GM19395 (cell line): Measurements from ENCODE around the gene CTIF.

Source experiments
- ATAC-seq: cut with Tn5 transposase; IDR thresholded peaks from one replicate; pipeline ENCODE4 v1.9.1; 2021; ENCODE audit warnings: mild to moderate bottlenecking, moderate library complexity; ENCODE audit not compliant: unreplicated experiment

Gene CTIF

GRCh38 chr18:48573632-48574283, 34.9 kb downstream of the CTIF start:
- ATAC-seq: no peak

DNA sequence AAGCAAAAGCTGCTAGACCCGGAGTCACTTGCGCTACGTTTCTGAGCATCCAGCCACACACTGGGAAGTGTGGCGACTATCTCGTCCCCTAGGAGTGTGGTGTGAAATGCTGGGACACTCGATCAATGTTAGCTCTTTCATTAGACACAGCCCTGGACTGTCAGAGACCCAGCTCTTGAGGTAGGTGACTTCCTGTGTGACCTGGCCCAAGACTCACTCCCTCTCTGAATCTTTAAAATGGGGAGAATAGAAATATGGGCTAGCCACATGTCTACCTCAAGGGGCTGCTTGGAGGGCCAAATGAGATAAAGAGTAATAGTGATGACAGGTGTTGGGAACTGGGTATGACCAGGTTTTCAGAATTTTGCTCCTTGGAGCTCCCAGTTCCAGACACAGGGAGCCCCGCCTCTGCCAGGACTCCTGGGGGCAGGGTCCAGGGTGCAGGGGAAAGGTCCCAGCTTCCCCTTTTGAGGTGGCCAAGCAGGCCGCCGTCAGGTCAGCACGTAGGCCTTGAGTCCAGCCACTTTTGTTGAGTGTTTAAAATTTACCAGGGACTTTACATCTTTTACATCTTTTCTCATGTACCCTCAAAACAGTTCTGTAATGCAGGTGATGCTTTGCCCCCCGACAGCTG, 36.0 kb downstream of the CTIF start:
- ATAC-seq: no peak

DNA sequence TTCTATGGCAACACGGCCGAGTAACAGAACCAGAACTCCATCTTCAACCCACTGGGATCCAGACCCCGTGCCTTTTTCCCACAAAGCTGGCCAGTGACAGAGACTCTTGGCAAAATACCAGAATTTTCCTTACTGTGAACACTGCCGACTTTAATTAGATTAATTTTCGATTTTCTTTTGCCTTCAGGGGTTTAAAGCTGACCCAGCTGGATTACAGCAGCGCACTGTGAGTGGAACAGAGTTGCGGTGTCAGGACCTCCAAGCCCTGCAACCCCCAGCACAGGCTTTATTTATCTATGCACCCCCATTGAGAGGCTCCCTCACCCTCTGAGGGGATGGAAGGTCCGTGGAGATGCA, 36.4 kb downstream of the CTIF start:
- no peak for ATAC-seq

- ATAC-seq: no peak
Measured at GRCh38 chr18:48575658-48576456, 37.0 kb downstream of the CTIF start.

GRCh38 chr18:48576457-48576771, 37.6 kb downstream of the CTIF start:
- ATAC-seq: no peak

DNA sequence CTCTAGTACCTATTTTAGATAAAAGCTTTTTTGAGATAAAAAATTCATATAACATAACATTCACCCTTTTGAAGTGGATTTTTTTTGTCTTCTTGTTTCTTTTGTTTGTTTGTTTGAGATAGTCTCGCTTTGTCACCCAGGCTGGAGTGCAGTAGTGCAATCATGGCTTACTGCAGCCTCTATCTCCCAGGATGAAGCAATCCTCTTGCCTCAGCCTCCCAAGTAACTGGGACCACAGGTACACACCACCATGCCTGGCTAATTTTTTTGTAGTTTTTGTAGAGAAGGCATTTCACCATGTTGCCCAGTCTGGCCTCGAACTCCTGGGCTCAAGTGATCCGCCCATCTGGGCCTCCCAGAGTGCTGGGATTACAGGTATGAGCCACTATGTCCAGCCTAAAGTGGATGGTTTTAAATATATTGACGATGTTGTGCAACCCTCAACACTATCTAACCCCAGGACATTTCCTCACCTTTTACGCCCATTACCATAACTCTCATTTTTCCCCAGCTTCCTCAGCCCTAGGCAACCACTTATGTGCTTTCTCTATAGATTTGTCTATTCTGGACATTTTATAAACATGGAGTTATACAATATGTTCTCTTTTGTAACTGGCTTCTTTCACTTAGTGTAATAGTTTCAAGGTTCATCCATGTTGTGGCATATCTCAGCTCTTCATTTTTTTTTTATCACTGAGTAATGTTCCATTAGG, 38.8 kb downstream of the CTIF start:
- ATAC-seq: no peak

GRCh38 chr18:48578289-48578688, 39.5 kb downstream of the CTIF start:
- ATAC-seq: no peak

DNA sequence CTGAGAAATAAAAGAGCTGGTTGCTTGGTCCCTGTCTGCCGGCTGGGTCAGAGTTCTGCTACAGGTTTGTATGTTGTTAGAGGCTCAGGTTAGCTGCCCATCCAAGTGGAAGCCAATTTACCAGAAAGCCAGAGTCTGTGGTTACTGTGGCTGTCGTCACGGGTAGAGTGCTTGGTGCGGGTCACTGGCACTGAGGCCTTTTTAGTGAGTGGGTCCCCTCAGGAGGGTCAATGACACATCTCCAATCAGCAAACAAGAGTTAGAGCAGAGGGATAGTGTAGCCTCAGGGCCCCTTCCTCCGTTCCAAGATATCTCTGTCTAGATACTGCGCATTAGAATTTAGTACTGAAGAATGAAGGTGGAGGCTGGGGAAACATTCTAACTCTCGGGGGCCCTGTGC, 41.2 kb downstream of the CTIF start:
- no peak for ATAC-seq

DNA sequence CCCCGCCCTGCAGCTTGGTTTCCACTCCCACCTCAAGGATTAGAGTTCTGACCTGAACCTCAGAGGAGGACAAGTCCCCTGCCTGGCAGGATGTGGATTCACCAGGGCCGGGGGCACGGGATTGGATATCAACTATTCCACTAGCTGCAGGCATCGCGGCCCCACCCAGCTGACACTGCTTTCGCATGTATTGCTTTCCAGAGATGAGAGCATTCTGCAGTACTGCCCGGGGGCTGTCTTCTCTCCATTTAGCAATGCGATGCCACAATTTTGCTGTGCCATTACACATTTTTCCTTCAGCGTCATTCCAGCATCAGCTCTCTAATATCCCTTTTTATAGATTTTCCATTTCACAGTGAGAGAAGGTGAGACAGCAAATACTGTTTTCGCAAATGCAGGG, 42.0 kb downstream of the CTIF start:
- no peak for ATAC-seq

DNA sequence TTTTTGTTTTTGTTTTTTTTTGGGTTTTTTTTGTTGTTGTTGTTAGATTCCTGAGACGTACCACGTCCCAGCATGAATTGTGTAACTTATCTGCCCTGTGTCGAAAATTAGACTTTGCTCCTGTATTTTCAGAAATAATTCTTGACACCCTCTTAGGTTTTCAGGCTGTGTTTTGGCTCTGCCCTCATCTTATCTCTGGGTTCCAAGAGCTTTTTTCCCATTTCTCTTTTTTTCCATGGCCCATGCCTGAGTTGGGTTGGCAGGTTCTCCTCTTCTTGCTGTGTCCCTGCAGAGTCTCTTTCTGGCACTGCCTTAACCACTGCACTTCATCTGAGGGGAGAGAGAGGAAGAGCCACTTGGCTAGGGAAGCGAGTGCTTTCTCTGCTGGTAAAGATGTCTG, 42.4 kb downstream of the CTIF start:
- ATAC-seq: no peak

DNA sequence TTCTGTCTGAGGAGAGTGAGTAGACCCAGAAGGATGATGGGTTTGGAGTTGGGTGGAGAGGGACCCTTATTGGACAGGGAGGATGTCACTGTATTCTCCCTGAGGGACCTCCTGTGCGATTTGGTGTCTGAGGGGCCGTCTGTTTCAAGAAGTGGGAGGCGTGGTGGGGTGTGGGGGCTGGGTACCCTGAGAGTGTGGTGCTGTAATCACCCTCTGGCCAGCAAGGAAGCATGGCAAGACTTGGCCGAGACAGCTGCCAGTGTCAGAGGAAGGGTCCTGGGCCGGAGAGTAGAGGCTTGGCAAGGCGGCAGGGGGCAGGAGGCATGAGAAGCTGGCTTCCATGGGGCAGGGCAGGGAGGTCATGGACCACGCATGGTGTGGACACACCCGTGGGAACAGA, 43.1 kb downstream of the CTIF start:
- ATAC-seq: no peak

GRCh38 chr18:48582946-48583345, 44.1 kb downstream of the CTIF start:
- ATAC-seq: no peak

DNA sequence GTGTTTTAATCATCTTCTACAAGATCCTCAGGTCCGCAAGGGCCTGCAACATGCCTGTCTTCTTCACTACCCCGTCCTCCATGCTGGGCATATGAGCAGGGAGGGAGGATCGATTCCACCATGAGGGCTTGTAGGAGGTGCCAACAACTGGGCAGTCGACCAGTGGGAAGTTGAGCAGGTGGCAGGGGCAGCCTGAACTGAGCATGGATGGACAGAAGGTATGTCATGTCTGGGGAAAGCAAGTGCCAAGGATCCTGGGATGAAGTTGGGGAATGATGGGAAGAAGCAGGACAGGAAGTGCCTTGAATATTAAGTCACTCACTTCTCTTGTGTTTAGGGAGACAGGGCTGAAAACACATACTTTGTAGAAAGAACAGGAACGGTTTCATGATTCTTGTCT, 44.7 kb downstream of the CTIF start:
- ATAC-seq: no peak

GRCh38 chr18:48589797-48590519, 51.1 kb downstream of the CTIF start:
- ATAC-seq: no peak

- ATAC-seq: no peak
Measured at GRCh38 chr18:48590678-48591077, 51.8 kb downstream of the CTIF start.

- no peak for ATAC-seq
Measured at GRCh38 chr18:48592540-48593171, 53.8 kb downstream of the CTIF start.

- no peak for ATAC-seq
Measured at GRCh38 chr18:48594471-48595094, 55.8 kb downstream of the CTIF start.

- no peak for ATAC-seq
Measured at GRCh38 chr18:48595703-48596218, 56.9 kb downstream of the CTIF start.

- no peak for ATAC-seq
Measured at GRCh38 chr18:48597110-48597509, 58.3 kb downstream of the CTIF start.

DNA sequence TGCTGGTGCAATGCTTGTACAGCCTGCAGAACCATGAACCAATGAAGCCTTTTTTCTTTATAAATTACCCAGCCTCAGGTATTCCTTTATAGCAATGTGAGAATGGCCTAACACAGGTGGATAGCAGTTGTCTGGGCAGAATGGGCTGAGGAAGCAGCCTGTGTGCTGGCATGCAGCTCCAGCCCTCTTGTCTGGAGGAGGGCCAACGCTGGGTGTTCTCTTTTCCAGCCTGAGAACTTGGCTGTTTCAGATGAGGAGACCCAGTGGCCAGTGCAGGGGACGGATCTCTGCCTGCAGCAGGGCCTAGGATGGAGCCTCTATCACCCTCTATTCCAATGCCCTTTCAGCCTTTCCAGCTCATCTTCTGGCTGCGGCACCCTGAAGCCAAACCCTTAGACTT, 58.8 kb downstream of the CTIF start:
- no peak for ATAC-seq
